ENCODE measurements around the gene TOMM6. TPM values are rescaled to one million over a fixed set of nuclear protein-coding genes. Genes with fewer than 3 reads are reported as not detected.
"Not testable (repeated sequence)": the region's sequence is repeated elsewhere in the genome, so short reads cannot be mapped to it uniquely, and the experiment has no call there.

The TOMM6 gene
- total RNA-seq, 1 donor from 2014 or later: 60.7 TPM

DNA sequence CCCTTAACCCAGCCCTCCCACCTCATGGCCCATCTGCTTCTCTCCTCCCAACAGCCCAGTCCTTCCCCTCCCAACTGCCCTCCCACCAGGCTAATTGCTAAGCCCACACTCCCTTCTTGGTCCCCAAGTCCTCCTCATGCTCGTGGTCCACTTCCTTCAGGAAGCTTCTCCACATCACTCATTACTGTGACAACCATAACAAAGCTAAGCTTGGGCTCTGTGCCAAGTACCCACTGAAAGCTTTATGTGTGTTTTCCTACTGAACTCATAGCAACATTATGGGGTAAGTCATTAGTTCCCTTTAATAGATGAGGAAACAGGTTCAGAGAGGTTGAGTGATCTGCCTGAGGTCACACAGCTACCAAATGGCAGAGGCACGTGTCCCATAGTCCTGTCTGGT, 24.0 kb upstream of the TOMM6 start:
- DNase-seq (ENCODE audit: low read depth): no peak

DNA sequence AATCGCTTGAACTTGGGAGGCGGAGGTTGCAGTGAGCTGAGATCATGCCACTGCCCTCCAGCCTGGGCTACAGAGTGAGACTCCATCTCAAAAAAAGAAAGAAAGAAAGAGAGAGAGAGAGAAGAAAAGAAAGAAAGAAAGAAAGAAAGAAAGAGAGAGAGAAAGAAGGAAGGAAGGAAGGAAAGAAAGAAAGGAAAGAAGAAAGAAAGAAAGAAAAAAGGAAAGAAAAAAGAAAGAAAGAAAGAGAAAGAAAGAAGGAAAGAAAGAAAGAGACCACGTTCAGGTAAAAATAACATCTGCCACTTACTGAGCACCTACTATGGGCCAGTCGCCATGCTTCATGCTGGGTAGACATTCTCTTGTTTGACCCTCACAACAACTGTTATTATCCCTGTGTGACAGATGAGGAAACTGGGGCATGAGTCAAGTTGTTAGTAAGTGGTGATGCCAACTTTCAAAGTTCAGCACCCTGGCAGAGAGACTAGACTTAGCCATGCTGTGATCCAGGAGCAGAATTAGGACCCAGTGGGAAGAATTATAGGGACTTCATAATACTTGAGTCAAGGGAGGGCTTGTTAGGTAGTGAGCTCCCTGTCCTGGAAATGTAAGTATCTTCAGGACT, 21.3 kb upstream of the TOMM6 start:
- not testable (repeated sequence) for DNase-seq (ENCODE audit: low read depth)

DNA sequence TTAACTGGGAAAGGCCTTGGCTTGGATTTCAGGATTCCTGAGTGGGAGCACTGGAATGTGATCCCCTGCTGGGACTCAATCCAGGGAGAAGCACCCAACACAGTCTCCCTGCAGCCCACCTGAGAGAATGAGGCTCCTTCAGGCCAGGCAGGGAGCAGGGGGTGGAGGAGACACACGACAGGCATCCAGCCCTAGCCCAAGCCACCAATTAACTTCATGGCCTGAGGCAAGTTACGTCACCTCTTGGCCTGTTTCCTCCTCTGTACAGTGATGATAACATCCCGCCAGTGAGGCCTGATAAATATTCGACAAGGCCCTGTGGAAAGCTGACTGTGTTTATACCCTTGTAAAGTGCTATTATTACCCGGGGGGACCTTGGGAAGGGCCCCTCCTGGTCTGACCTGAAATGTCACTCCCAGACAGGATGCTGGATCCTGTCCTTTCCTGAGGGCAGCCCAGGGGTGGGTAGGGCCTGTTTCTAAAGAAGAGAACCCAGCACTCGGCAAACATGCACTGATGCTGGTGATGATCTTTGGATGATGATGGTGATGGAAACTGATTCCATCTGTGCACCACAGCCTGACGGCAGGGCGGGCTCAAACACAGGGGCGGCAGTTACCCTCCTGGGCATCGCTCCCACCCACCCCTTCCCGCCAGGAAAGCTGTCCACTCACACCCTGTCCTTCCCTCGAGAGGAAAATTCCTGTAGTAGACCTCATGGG, 20.2 kb upstream of the TOMM6 start:
- DNase-seq (ENCODE audit: low read depth): peak; percentile 69

DNA sequence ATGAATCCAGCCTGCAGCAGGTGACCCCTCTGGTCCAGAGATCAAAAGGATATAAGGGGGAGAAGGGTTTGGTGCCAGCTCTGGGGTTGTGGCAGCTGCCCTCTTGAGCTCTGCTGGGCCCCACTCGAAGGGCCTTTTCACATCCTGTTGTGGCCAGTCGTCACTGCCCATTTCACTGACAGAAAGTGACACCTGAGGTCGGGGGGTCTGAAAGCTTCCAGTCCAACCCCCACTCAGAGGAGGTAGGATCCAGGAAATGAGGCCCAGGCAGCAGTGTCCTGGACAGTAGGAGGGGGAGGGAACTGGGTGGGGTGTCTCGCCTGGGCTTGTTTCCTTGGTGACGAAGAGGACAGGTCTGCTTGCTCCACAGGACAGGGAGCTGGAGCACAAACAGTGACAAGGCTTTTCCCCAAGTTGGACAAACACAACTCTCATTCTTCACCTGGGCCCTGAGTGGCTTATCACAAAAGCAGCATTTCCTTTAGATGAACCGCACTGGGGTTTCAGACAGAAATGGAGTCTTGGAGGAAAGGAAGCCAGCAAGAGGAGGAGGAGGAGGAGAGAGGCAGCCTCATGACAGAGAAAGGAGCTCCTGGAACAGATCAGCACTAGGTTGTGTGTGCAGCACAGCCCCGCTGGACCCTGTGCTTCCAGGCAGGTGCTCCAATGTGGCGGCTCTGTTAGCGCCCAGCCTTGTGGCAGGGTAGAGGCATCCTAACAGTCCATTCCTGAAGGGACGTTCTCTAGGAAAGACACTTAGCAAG, 18.8 kb upstream of the TOMM6 start:
- DNase-seq (ENCODE audit: low read depth): no peak

DNA sequence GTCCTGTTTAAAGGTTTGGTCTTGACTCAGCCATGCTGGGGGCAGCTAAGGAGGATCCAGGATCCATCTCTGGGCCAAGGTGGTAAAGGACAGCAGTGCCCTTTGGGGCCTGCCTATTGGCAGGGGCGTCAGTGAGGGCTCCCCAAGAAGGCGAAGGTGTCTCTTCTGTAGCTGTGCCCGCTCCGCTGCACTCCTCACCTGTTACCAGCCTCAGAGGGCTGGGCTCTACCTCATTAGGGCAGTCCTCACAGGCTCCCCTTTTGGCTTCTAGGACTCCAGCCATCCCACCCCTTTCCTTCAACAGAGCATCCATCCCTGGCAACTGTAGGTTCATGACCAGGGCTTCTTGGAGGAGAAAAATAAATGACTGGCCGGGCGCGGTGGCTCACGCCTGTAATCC, 18.1 kb upstream of the TOMM6 start:
- no peak for DNase-seq (ENCODE audit: low read depth)

DNA sequence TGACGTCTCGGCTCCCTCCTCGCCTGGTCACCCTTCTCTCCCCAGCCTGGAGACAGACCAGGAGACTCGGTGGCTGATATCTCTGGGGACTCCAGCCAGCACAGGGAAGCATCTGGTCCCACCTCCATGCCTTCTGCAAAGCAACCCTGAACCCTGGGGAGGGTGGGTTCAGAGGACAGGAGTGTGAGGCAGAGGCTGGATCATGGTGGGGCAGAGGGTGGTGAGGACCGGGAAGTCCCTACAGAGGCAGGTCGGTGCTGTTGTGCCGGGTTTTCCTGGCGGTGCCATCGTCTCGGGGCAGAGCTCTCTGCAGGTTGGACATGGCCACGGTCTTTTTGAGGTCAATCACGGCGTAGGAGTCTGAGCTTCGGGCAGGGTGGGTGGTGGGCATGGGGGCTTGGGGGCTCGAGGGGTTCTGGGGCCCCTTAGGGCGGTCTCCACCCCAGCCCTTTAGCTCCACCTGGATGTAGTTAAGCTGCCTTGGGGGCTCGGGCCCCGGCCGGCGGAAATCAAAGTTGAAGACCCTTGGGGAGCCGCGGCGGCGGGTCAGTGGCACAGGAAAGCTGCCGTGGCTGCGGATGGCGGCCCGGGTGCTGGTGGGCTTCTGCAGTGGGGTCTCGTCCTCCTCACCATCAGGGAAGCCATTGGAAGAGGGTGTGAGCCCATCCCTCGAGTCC, 17.0 kb upstream of the TOMM6 start:
- no peak for DNase-seq (ENCODE audit: low read depth)

DNA sequence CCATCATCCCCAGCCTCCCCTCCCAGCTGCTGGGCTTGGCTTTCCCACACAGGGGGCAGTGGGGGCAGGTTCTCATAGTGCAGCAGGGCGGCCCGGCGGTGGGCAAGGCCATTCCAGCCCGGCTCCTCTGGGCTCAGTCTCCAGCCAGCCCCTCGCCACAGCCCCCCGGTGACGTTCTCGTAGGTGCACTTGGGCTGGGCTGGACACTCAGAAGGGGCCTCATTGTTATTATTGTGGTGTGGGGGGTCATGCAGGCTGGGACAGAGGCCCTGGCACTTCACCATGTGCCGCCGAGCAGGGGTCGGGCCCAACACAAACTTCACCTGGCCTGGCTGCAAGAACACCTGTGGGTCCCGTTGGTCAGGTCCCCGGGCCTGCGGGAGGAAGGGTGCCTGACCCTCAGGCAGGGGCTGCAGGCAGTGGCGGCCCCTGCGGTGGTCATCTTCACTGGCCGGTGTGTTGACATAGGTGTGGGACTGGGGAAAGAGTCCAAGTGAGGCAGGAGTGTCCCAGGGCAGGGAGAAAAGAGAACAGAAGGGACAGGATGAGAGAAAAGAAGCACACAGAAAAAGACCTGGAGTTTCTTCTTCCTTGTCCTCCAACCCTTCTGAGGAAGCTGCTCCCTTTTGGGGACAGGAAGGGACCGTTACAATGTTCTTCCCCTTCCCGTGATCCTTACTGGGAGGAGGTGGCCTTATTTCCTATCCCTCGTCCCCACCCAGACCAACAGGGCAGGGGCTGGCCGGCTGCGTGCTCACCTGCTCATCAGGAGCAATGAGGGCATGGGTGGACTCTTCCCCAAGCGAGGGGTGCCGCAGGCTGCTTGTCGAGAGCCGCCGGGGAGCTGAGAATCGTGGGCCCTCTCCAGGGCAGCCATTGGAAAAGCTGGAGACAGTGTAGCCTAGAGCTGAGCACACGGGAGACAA, 16.2 kb upstream of the TOMM6 start:
- no peak for DNase-seq (ENCODE audit: low read depth)

DNA sequence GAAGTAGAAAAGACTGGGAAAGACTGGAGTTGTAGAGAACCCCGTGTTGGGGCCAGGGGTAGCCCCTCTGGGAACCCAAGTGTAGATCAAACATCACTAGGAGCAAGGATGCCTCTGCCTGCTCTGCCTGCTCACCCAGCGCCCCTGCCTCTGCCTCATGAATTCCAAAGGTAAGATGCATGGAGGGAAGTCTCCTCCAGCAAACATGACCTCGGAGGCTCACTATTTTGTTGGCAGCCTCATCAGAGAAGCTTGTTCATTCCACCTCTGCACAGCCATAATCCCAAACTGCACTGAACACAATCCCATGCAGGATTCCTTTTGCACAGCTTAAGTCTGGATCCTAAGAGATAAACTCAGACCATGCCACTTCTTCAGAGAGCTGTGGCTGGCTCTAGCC, 12.7 kb upstream of the TOMM6 start:
- no peak for DNase-seq (ENCODE audit: low read depth)

DNA sequence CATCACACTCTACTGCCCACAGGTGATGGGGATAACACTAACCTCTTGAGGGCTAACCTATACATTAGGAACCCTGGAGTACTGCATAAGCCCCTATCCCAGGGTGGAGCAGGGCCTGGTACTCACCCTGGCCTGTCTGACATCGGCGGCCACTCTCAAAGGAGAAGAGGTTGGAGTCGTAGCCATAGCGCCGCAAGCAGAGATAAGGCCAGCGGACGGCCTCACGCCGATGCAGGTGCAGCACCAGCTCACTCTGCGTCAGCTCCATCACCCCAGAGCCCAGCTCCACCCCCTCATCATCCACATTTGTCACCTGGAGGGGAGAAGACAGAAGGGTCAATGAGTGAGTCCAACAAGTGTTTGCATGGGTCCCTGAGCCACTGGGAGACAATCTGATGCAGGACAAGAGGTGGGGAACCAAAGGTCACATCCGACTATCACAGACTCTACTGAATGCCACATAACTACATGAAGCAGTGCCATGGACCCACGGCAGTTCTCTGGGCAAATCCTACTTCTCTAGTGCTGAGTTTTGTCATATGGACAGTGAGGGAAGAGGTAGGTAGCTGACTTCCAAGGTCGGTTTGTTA, 12.1 kb upstream of the TOMM6 start:
- DNase-seq (ENCODE audit: low read depth): no peak

- DNase-seq (ENCODE audit: low read depth): no peak
Measured at GRCh38 chr6:41777551-41778285, 9.8 kb upstream of the TOMM6 start.

GRCh38 chr6:41778895-41779294, 8.6 kb upstream of the TOMM6 start:
- no peak for DNase-seq (ENCODE audit: low read depth)

GRCh38 chr6:41779336-41779735, 8.2 kb upstream of the TOMM6 start:
- DNase-seq (ENCODE audit: low read depth): no peak

DNA sequence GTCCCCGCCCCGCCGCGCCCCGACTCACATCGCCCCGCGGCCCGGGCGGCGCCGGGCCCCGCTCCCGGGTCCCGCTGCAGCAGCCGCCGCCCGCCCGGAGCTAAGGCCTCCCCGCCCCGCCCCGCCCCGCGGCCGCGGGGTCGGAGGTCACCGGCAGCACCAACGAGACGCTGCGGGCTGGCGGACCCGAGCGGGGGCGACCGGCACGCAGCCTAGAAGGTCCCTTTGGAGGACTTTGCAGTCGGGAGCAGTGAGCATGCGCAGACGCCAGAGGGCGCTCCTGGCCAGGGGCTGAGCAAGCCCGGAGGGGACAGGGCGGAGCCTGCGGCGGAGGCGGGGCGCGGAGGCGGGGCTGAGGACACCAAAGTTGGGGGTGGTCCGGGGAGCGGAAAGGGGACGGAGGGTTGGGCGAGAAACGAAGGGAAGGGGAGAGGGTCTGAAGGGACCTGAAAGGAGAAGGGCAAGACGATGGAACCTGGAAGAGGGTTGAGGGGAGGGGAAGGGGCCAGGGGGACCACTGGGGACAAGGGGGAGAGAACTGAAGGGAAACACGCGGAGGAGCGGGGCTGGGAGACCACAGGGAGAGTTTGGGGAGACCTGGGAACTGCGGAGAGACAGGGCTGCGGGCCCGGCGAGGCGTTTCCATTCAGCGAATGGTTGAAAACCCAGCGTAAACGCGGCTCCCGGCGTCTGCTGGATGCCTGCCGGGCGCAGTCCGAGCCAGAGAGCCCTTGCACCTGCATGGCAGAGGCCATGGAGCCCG, 7.5 kb upstream of the TOMM6 start, which contains the start of gene FRS3:
Gene FRS3 (minus strand): TSS at position 113 of the 763 bp plus-strand sequence. CDS start 2,913 bp downstream, outside the sequence.
- peak; percentile 78 for DNase-seq (ENCODE audit: low read depth)

- peak; percentile 28 for DNase-seq (ENCODE audit: low read depth)
Measured at GRCh38 chr6:41780551-41781365, 6.7 kb upstream of the TOMM6 start, which contains the start of gene PRICKLE4. Gene PRICKLE4, plus strand, starts transcription at chr6:41780782. Its CDS starts 2,692 bp downstream, at chr6:41783474.

DNA sequence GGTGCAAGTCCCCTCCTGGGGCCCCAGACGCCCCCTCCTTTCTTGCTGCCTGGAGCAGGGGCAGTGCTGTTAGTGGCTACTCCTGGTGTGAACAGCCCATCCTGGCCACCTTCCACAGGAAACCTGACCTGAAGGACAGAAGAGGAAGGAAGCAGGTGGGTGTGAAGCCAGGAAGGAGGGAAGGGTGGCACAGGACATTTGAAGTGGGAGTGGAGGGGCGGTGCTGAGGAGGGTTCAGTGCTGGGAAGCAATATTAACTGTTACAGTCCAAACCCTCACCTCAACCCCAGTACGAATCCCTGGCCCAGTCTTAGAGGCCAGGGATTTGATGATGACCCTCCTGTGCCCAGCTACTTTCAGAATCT, 6.1 kb upstream of the TOMM6 start:
- no peak for DNase-seq (ENCODE audit: low read depth)

- DNase-seq (ENCODE audit: low read depth): no peak
Measured at GRCh38 chr6:41783106-41783780, 4.3 kb upstream of the TOMM6 start.

- DNase-seq (ENCODE audit: low read depth): peak; percentile 28
Measured at GRCh38 chr6:41784581-41785171, 2.8 kb upstream of the TOMM6 start.
